Prostate gland (tissue), 2 donors: ENCODE data around the gene KRT78. TPM values are rescaled to one million over a fixed set of nuclear protein-coding genes. Genes with fewer than 3 reads are reported as not detected.

Source experiments
- DNase-seq: peaks from one replicate; pipeline ENCODE4 v3.0.0-alpha.2; 2019; ENCODE audit warnings: low spot score
- H3K27ac ChIP-seq, 2 donors: fragments of 200-600 bp; sonication (generic); 2 replicates each; pipeline ENCODE4 v1.5.1; 2017 to 2019
- H3K27me3 ChIP-seq: fragments of 200-600 bp; sonication (generic); replicated peaks from 2 replicates; pipeline ENCODE4 v1.5.1; 2019; ENCODE audit not compliant: insufficient read depth
- H3K36me3 ChIP-seq, 2 donors: fragments of 200-600 bp; sonication (generic); 1 replicate in 1 of 2; 2 replicates in 1 of 2; pipeline versions ENCODE4 v1.5.1 to v1.8.1; 2017 to 2019
- H3K4me1 ChIP-seq: fragments of 200-600 bp; sonication (generic); replicated peaks from 2 replicates; pipeline ENCODE4 v1.5.1; 2019
- H3K4me3 ChIP-seq, 2 donors: fragments of 200-600 bp; sonication (generic); 2 replicates each; pipeline ENCODE4 v1.5.1; 2017 to 2019
- H3K9me3 ChIP-seq: fragments of 200-600 bp; sonication (generic); 2 replicates; pipeline ENCODE4 v1.5.1; 2017
- POLR2A ChIP-seq: fragments of 450-650 bp; IDR thresholded peaks from one replicate; pipeline ENCODE4 v1.6.1; 2016; ENCODE audit warnings: antibody characterized with exemption, mild to moderate bottlenecking
- POLR2AphosphoS5 ChIP-seq: sonication (generic); formaldehyde crosslinking; IDR thresholded peaks from one replicate; pipeline ENCODE4 v1.6.1; 2017; ENCODE audit warnings: antibody characterized with exemption
- WGBS: methylation state at CpG from one replicate; pipeline ENCODE4 v1.1.5; 2018; 5-methylcytosine and 5-hydroxymethylcytosine counted together
- intact Hi-C: fragments of 100-400 bp; cut with DNase I; formaldehyde crosslinking; loops from one replicate; pipeline ENCODE4 v1.14.2; 2022
- total RNA-seq, 2 donors: library from RNA; depleted of rRNA; stranded (reverse); fragments of >200 nt; gene quantifications; one replicate each; pipeline ENCODE4 v1.1.0, GENCODE V29; 2016
- TF ChIP-seq, protein P1 (sequence below), 4 experiments: fragments of 200-600 bp in 2 of 4; fragments of 450-650 bp in 2 of 4; sonication (generic) in 2 of 4; IDR thresholded peaks; 1 replicate in 3 of 4; 2 replicates in 1 of 4; pipeline ENCODE4 v1.5.1; 2016 to 2019; ENCODE audit warnings: antibody characterized with exemption in 4 of 4, mild to moderate bottlenecking in 2 of 4, moderate library complexity in 2 of 4

Gene KRT78
- total RNA-seq, 2 donors from 2014 or later = 1.0 TPM; not detected in 1

DNA sequence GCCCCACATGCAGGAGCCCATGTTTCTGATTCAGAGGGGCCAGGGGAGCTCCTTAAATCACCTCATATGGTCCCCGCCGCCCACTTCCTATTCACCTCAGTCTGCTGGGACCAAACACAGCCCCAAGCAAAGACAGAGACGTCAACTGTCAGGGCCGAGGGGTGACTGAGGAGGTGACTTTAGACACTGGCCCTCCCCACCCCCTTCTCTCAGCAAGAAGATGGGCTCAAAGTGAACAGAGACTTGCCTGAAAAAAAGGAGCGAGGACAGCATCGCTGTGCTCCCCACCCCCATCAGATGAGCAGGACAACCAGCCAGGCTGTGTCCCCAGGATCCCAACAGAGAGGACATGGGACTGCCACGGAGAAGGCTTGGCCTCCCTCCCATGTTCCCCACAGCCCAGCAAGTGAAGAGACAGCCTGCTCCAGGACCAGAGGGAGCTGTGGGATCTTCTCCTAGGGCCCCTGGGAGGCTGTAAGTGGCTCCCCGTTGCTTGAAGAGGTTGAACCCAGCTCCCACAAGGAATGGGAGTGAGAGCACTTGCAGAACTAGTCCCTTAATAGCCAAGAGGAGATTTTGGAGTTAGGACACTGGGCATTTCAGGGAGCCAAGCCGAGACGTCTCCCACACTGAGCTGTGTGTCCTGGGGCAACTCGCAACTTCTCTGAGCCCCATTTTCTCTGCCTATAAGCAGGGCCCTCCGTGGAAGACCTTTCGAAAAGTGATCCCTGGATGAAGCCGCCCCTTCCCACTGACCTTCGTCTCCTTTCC lies 13.3 kb downstream of the KRT78 start:
- intact Hi-C loops = no loop called here
- no peak overlapping the region for H3K27ac ChIP-seq
- no peaks in the 10 kb centered on the region for H3K36me3 ChIP-seq
- no peak overlapping the region for H3K4me3 ChIP-seq
- no peaks in the 10 kb centered on the region for H3K4me1 ChIP-seq
- TF ChIP-seq POLR2A (no peak), POLR2AphosphoS5 (no peak)
- TF ChIP-seq, protein P1, sequence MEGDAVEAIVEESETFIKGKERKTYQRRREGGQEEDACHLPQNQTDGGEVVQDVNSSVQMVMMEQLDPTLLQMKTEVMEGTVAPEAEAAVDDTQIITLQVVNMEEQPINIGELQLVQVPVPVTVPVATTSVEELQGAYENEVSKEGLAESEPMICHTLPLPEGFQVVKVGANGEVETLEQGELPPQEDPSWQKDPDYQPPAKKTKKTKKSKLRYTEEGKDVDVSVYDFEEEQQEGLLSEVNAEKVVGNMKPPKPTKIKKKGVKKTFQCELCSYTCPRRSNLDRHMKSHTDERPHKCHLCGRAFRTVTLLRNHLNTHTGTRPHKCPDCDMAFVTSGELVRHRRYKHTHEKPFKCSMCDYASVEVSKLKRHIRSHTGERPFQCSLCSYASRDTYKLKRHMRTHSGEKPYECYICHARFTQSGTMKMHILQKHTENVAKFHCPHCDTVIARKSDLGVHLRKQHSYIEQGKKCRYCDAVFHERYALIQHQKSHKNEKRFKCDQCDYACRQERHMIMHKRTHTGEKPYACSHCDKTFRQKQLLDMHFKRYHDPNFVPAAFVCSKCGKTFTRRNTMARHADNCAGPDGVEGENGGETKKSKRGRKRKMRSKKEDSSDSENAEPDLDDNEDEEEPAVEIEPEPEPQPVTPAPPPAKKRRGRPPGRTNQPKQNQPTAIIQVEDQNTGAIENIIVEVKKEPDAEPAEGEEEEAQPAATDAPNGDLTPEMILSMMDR (IDR thresholded peaks at IDR 0.05) = no peak
- 90% methylated on average over 15 of the region's 15 CpGs for WGBS
- no peaks in the 10 kb centered on the region for H3K9me3 ChIP-seq
- peaks cover 3% of the 10 kb centered on the region for H3K27me3 ChIP-seq
- DNase-seq = no peak

- Histone ChIP-seq H3K36me3 (no peaks in the 10 kb centered on the region), H3K4me1 (no peaks in the 10 kb centered on the region), H3K4me3 (no peak overlapping the region), H3K27ac (no peak overlapping the region), H3K27me3 (peaks cover 3% of the 10 kb centered on the region), H3K9me3 (no peaks in the 10 kb centered on the region)
- 65% methylated on average over 4 of the region's 4 CpGs for WGBS
- intact Hi-C loops = no loop called here
- no peak for DNase-seq
- TF ChIP-seq POLR2AphosphoS5 = no peak
- TF ChIP-seq POLR2A = no peak
- TF ChIP-seq, protein P1 (IDR thresholded peaks at IDR 0.05) = no peak
Measured at GRCh38 chr12:52834727-52835001, 14.1 kb downstream of the KRT78 start.

DNA sequence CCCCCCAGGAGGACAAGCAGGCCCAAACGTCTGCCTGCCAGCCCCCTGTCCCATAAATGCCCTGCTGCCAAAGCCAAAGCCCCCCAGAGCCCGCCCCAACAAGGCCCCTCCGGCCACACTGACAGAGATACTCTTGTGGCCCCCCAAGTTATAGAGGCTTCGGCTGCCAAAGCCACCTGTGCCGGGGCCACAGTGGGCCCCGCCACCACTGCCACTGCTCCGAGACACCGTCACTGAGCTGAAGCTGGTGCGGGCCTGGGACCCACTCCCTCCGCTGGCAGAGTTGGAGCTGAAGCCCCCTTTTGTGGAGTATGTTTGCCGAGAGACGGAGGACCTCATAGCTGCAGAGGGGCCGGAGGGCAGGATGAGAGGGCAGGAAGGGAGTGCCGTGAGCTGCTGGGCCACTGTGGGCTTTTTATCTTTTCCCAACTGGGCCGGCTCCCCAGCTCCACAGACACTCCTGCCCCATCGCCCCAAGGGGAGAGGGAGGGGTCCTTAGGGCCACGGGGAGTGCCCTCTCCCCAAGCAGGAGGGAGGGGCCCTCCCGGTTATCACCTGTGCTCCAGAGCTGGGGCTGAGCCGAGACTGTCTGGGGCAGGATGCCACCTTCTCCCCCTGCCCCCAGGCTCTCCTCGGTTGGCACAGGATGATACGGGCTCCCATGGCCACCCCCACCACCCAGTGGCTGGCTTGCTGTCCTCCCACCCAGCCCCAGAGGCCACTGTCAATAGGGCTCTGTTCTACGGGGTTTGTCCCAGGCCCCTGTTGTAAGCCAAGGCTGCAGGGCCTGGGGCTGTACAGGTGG lies 14.7 kb downstream of the KRT78 start, which contains the start of gene KRT79:
KRT79 (minus strand) TSS at position 390 of the 805 bp plus-strand sequence; CDS start at position 339, 51 bp downstream.
- Histone ChIP-seq H3K27ac (no peak within 1 kb of the TSS), H3K4me1 (no peaks in the 10 kb centered on the region), H3K27me3 (peaks cover 3% of the 10 kb centered on the region), H3K36me3 (no peaks in the 10 kb centered on the region), H3K9me3 (no peaks in the 10 kb centered on the region), H3K4me3 (no peak within 1 kb of the TSS)
- no peak for TF ChIP-seq POLR2A
- TF ChIP-seq POLR2AphosphoS5 = no peak
- TF ChIP-seq, protein P1 (IDR thresholded peaks at IDR 0.05) = no peak
- intact Hi-C loops = no loop called here
- 79% methylated on average over 17 of the region's 22 CpGs for WGBS
- no peak for DNase-seq

- H3K4me1 ChIP-seq = no peaks in the 10 kb centered on the region
- TF ChIP-seq POLR2A = no peak
- TF ChIP-seq, protein P1 (IDR thresholded peaks at IDR 0.05) = no peak
- no peak for TF ChIP-seq POLR2AphosphoS5
- H3K4me3 ChIP-seq = no peak overlapping the region
- no peak overlapping the region for H3K27ac ChIP-seq
- DNase-seq = no peak
- intact Hi-C loops = no loop called here
- H3K36me3 ChIP-seq = no peaks in the 10 kb centered on the region
- 88% methylated on average over 18 of the region's 20 CpGs for WGBS
- no peaks in the 10 kb centered on the region for H3K9me3 ChIP-seq
- no peaks in the 10 kb centered on the region for H3K27me3 ChIP-seq
Measured at GRCh38 chr12:52832985-52833905, 15.5 kb downstream of the KRT78 start.
